Measurements from ENCODE around the gene MX2.
"Not testable (repeated sequence)": the region's sequence is repeated elsewhere in the genome, so short reads cannot be mapped to it uniquely, and the experiment has no call there.

MX2 gene

DNA sequence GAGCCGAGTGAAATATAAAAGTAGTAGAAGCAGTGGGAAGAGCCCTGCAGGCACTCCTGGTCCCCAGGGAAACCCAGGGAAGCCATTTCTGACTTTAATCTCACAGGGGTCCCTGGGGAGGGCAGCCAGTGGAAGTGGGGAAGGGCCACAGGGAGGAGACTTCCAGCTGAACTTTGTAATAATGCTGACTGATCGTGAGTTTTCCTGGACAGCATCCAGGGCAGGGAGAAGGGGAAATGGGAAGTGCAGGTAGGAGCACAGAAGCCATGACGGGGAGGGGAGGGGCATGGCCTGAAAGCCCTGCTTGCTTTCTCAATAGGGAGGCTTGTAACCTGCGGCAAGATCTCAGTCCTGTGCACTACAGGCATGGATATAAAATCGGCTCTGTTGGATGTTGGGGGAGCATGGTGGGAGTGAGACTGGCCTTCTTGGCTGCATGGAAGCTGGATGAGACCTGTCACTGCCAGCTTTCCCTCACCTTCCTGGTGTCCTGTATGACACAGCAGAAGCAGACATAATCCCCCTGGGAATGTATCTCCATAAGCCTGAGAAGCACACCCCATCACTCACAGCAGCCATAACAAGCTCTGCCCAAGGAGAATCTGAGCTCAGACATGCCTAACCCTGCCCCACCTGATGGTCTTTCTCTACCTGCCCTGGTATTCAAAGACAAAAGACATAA lies 49.1 kb downstream of the MX2 start:
- no peak for DNase-seq (ENCODE audit: low read depth in 2 of 2, low spot score in 1 of 2)

DNA sequence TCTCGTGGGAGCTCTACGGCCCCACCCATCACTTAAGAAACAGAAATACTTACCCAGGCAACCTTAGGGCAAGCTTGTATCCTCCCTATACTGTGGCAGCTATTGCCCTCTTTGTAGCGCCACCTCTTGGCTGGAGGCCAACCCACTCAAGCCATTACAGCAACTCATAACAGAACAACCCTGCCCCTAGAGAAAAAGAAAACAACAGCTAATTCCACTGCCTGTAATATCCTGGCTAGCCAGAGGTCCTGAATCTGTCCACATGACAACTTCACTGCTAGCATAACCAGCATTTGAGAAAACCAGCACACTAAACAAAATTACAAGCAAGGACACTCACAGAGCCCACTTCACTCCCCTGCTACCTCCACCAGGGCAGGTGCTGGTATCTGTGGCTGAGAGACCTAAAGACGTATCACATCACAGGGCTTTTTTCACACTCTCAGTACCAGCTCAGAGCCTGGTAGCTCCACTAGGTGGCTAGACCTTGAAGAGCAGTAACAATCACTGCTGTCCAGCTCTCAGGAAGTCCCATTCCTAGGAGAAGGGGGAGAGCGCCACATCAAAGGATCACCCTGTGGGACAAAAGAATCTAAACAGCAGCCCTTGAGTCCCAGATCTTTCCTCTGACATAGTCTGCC lies 49.7 kb downstream of the MX2 start:
- no peak for DNase-seq (ENCODE audit: low read depth in 2 of 2, low spot score in 1 of 2)

DNA sequence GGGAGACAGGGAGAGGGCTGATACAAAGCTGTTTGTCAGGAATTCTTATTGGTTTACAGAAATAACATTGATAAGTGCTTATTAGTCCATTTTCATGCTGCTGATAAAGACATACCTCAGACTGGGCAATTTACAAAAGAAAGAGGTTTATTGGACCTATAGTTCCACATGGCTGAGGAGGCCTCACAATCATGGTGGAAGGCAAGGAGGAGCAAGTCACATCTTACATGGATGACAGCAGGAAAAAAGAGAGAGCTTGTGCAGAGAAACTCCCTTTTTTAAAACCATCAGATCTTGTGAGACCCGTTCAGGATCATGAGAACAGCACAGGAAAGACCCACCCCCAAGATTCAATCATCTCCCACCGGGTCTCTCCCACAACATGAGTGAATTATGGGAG lies 55.7 kb downstream of the MX2 start:
- DNase-seq (ENCODE audit: low read depth in 2 of 2, low spot score in 1 of 2) = not testable (repeated sequence)

DNA sequence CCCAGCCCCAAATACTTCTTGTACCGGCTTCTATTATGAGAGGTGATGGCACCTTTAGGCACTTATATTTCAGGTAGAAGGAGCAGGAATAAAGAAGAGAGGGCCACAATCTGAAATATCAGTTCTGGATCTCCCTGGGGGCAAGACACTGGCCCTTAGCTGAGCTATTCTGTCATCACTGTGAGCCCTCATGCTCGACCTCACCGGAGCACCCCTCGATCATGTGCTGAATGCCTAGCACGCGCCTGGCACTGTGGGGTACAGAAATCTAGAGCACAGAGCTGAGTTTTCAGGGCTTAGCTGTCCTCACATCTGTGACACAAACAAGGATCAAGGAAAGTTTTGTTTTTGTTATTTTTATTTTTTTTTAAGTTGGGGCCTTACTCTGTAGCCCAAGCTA lies 56.6 kb downstream of the MX2 start:
- DNase-seq (ENCODE audit: low read depth in 2 of 2, low spot score in 1 of 2) = no peak

DNA sequence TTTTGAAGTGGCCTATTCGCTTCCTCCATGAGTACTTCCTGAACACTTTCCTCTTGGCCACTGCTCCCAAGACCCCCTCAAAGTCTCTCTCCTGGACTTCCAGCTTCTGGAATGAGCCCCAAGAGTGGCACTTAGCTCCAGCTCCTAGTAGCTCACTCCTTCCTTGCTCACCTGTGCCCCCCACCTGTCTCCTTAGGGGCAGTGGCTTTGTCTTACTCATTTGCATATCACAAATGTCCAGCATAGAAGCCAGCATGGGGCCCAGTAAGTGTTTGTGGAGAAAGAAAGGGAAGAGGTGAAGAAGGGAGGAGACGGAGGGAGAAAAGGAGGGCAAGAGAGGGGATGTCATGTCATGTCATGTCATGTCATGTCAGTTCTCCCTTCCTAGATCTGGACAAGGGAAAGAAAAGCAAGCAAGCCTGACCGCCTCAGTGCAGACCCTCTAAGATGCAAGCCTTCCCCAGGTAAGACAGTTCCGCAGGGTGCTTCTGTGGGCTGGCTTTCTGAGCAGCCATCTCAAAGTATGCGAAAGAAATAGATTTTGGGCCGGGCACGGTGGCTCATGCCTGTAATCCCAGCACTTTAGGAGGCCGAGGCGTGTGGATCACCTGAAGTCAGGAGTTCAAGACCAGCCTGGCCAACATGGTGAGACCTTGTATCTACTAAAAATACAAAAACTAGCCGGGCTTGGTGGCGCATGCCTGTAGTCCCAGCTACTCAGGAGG lies 57.3 kb downstream of the MX2 start:
- DNase-seq (ENCODE audit: low read depth in 2 of 2, low spot score in 1 of 2) = no peak

DNA sequence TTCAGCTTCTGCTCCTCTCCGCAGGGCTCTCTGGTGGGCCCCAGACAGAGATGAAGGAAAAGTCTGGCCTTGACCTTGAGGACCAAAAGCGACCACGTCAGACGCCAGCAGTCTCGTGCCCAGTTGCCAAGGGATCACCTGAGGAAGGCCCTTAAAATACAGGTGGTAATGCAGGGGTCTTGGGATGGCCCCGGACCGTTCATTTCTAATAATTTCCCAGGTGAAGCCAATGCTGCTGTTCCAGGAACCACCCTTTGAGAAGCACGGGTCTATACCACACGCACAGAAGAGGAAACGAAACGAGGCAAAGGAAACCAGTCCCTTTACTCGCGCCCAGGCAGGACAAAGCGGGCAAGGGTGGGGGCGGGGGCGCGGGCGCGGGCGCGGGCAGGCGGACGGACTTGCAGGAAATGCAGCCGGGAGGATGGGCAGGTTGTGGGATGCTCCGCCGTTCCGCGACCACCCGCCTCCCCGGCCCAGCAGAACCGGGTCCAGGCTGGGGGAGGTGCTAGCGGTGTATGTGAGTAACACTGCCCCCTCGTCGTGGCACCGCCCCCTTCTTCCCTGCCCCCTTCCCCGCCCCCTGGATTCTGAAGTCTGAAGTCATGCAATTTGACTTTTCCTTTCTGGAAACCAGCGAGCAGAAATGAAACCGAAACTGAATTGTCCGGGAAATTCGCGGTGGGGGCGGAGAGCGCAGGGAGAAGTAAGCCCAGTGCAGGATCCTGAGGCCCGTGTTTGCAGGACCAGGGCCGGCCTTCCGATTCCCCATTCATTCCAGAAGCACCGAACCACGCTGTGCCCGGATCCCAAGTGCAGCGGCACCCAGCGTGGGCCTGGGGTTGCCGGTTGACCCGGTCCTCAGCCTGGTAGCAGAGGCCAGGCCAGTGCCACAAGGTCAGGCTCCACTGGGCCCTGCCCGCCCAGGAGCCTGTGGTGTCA lies 58.4 kb downstream of the MX2 start:
- DNase-seq (ENCODE audit: low read depth in 2 of 2, low spot score in 1 of 2) = peak in 1 of 2 donors; percentile 48

DNA sequence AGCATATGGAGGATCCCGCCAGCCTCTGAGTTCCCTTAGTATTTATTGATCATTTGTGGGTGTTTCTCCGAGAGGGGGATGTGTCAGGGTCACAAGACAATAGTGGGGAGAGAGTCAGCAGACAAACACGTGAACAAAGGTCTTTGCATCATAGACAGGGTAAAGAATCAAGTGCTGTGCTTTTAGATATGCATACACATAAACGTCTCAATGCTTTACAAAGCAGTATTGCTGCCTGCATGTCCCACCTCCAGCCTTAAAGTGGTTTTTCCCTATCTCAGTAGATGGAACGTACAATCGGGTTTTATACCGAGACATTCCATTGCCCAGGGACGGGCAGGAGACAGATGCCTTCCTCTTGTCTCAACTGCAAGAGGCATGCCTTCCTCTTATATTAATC lies 59.2 kb downstream of the MX2 start:
- not testable (repeated sequence) for DNase-seq (ENCODE audit: low read depth in 2 of 2, low spot score in 1 of 2)

DNA sequence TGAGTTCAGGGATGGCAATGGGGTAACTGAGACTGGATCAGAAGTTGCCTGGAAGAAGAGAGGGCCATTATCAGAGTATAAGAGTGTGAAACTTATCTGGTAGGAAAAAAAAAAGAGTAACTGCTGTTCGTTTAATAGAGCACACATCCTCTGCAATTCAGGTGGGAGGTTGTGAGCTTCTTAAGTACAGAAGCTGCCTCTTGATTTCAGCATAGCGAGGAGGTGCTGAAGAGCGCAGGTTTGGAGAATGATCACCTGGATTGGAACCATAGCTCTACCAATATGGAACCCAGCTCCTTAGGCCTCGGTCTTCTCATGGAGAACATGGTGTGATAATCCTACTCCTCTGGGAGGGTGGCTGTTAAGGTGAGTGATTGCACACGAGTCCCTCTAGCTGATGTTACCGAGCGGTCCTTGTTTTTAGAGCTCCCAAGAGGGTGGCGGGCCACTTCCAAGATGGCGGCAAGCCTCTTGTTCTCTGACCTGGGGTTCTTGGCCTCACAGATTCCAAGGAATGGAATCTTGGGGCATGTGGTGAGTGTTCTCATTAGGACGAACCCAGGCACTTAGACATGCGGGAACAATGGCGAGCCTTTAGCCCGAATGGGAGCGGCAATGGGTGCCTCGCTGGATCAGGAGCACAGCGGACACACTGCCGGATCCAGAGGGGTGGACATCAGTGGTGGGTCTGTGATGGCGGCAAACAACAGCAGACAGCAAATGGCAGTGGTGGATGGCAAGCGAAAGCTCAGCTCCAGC lies 60.9 kb downstream of the MX2 start:
- no peak for DNase-seq (ENCODE audit: low read depth in 2 of 2, low spot score in 1 of 2)

DNA sequence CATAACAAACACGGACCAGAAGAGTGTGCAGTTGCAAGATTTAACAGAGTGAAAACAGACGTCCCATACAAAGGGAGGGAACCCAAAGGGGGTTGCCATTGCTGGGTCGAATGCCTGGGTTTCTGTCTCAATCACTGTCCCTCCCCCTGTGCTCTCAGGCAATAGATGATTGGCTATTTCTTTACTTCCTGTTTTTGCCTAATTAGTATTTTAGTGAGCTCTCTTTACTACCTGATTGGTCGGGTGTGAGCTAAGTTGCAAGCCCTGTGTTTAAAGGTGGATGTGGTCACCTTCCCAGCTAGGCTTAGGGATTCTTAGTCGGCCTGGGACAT lies 61.4 kb downstream of the MX2 start:
- DNase-seq (ENCODE audit: low read depth in 2 of 2, low spot score in 1 of 2) = not testable (repeated sequence)

DNA sequence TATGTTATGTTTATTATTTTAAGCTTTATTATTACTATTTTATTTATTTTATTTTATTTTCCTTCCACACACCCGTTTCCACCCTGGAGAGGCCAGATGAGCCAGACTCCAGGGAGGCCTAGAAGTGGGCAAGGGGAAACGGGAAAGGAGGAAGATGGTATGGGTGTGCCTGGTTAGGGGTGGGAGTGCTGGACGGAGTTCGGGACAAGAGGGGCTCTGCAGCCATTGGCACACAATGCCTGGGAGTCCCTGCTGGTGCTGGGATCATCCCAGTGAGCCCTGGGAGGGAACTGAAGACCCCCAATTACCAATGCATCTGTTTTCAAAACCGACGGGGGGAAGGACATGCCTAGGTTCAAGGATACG lies 63.7 kb downstream of the MX2 start:
- no peak for DNase-seq (ENCODE audit: low read depth in 2 of 2, low spot score in 1 of 2)

DNA sequence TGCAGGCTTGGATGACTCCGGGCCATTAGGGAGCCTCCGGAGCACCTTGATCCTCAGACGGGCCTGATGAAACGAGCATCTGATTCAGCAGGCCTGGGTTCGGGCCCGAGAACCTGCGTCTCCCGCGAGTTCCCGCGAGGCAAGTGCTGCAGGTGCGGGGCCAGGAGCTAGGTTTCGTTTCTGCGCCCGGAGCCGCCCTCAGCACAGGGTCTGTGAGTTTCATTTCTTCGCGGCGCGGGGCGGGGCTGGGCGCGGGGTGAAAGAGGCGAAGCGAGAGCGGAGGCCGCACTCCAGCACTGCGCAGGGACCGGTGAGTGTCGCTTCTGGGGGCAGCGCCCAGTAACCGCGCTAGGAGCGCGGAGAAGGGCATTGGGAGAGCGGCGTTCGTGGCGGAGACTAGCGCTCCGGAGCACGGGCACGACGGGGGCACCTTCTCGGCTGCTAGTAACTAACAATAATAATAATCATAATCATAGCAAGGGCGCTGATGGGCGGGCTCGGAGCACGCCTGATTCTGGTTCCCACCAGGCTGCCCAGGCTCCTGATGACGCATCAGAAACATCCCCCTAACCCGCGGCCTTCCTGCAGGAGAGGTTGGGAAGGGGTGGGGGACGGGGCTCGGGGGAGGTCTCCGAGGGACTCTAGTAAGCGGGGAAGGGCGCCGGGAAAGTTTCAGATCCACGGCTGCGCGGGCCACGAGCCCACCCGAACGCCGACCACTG lies 64.3 kb downstream of the MX2 start, which contains the start of gene MX1:
Gene MX1, plus strand, starts transcription at position 286 of the 722 bp plus-strand sequence. CDS start 5,832 bp downstream, outside the sequence.
- DNase-seq (ENCODE audit: low read depth in 2 of 2, low spot score in 1 of 2) = peak; percentile 77 to 93

DNA sequence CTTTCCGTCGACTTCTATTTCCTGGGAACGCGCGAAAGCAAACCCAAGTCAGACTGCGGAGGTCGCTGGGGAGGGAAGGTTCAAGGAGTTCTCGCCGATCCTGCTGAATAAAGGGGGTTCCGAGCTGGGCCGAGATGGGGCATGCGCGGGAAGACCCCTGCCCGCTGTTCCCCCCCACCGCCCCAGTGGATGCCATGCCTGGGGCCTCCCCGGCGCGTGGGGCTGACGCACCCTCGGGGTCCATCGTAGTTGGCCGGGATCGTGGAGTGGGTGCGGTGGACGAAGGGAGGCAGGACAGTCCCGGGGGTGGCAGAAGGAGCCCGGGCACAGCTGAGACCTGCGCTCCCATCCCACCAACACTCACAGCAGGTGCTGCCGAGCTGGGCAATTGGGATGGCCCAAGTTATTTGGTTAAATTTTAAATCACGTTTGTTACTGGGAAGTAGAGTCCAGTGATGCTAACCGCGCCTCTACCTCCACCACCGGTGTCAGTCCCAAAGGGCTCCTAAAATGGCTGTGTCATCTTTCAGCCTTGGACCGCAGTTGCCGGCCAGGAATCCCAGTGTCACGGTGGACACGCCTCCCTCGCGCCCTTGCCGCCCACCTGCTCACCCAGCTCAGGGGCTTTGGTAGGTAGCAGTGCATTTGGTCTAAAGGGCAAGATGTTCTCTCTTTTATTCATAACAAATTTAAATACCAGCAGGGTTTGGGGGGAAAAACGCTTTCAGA lies 65.0 kb downstream of the MX2 start:
- no peak for DNase-seq (ENCODE audit: low read depth in 2 of 2, low spot score in 1 of 2)

DNA sequence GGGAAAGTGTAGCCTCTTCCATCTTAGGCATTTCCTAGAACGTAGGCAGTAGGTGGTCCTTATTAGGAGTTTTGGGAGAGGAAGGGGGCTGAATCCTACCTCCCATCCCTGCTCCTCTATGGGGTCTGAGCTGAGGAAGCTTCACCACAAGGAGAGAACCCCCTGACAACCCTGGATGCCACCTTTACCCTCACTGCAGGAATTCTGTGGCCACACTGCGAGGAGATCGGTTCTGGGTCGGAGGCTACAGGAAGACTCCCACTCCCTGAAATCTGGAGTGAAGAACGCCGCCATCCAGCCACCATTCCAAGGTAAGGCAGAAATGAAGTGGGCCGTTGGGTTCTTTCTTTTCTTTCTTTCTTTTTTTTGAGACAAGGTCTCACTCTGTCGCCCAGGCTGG lies 65.7 kb downstream of the MX2 start:
- DNase-seq (ENCODE audit: low read depth in 2 of 2, low spot score in 1 of 2) = no peak

DNA sequence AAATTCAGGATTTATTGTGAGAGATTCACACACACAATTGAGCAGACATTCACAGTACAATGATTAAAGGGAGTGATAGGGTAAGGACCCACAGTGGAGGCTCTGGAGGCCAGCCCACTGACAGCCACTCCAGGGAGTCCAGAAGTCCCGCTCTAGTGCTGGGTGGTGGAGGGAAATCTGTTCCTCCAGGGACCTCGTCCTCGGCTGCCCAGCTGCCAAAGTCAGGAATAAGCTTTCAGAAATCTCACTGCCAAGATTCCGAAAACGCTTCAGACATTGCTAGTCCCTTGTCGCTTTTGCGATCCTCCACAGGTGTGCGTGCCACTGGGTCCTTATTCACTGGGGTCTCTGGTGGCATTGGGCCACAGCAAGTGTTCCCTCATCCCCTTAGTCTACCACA lies 66.5 kb downstream of the MX2 start:
- DNase-seq (ENCODE audit: low read depth in 2 of 2, low spot score in 1 of 2) = no peak

DNA sequence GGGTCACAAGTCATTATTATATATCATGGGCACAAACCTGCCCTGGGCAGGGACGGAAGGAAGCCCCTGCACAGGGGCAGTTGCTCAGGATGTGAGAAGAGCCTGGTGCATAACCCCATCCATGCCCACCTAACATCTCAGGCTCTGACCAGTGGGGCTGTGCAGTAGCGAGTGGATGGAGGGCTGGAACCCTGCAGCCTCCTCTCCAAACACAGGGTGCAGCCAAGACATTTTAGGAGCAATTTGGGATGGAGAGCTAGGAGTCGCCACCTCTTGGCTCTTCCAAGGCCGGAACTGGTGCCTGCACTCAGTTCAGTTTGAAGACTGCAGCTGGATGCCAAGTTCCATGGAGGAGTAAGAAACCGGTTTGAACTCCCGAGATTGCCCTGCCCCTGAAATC lies 67.0 kb downstream of the MX2 start:
- no peak for DNase-seq (ENCODE audit: low read depth in 2 of 2, low spot score in 1 of 2)

DNA sequence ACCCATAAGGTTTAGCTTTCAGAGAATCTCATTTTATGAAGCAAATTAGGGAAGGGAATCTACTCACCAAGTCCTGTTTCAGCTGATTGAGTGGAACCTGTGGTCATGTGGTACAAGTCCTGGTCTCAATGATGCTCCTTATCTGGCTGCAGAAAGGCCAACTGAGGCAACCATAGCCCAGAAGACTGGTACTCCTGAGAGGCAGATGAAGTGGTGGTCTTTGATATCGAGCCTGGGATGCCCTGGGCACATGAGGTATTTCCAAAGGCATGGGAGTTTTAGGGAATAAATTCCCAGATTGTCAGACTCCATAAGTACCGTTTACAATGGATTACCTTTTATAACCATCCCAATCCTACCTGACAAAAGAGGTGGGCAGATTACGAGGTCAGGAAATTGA lies 67.5 kb downstream of the MX2 start:
- no peak for DNase-seq (ENCODE audit: low read depth in 2 of 2, low spot score in 1 of 2)

DNA sequence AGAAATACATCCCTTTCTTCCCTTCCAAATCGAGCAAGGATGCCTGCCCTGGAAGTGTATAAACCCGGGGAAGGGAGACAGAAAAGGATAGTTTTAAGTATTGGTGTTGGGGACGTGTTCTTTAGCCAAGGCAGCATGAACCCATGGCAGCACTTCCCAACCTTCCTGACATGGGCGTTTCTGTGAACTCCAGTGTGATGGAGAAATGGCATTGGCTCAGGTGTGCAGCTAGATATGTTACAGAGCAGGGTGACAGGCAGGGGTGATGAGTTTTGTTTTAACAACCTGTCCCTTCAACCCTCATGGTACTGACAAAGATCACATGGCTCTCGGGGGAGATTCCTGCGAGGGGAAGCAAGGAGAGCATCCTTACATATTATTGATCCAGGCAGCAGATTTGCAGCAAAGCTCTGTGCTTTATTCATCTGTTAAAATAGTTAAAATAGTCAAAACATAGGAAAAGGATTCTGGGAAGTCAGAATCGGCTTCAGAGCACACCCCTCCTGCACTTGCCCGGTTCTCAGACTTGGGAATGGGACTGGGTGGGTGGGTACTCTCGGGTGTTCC lies 68.2 kb downstream of the MX2 start:
- DNase-seq (ENCODE audit: low read depth in 2 of 2, low spot score in 1 of 2) = no peak

DNA sequence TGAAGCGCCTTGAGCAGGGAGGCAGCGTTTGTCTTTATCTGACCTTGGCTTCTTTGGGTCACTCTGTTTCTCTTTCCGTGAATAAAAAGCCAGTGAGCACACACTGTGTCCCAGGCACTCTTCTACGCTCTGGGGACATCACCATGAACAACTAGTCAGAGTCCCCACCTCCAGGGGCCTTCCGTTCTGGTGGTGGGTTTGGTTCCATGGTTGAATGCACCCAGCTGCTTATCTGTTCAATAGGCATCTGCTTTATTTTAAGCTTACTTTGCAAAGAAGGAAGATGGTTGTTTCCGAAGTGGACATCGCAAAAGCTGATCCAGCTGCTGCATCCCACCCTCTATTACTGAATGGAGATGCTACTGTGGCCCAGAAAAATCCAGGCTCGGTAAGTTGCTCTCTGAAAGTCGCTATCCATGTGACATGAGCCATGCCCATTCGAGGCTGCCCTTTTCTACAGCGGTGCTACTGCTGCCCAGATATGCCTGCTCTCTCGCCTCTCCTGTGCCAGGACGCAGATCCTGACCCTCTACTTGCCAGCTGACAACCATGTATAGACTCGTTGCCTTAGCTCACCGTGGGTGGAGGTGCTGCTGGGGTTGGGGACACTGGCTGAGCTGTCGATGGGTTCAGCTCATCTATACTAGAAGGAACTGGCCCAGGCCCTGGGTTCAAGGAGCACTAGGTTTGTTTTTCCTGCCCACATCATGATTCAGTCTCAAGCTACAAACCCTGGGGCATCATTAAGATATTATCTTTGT lies 70.1 kb downstream of the MX2 start:
- no peak for DNase-seq (ENCODE audit: low read depth in 2 of 2, low spot score in 1 of 2)
